HEK293 (cell line): ENCODE results near the gene ALKBH3.

Source experiments
- CTCF ChIA-PET: fragments of 350-600 bp; formaldehyde crosslinking; extraction: SDS; loops from one replicate; lab custom pipeline; 2021; ENCODE audit warnings: antibody characterized with exemption; lab: Yijun Ruan, JAX
- POLR2A ChIA-PET: fragments of 300-600 bp; formaldehyde crosslinking; extraction: SDS; loops from one replicate; lab custom pipeline; 2020; ENCODE audit warnings: antibody characterized with exemption, inconsistent platforms; lab: Yijun Ruan, JAX
- H3K27ac ChIP-seq: fragments of 200-500 bp; sonication (Bioruptor generic); 2 replicates; pipeline ENCODE4 v1.5.1; 2014; ENCODE audit warnings: low read depth, low read length, control low read depth, inconsistent platforms; ENCODE audit errors: extremely low read depth
- H3K36me3 ChIP-seq, 2 experiments: fragments of 200-500 bp in 1 of 2; sonication (Bioruptor generic) in 1 of 2; 1 replicate in 1 of 2; 2 replicates in 1 of 2; pipeline ENCODE4 v1.5.1; 2014 to 2017; ENCODE audit warnings: inconsistent platforms in 2 of 2, low read length in 2 of 2; ENCODE audit not compliant: control insufficient read depth in 2 of 2, insufficient read depth in 1 of 2
- H3K4me1 ChIP-seq: fragments of 200-500 bp; sonication (Bioruptor generic); 2 replicates; pipeline ENCODE4 v1.5.1; 2014; ENCODE audit warnings: mild to moderate bottlenecking, low read length, inconsistent platforms; ENCODE audit not compliant: control insufficient read depth, insufficient read depth
- H3K4me3 ChIP-seq: 2 replicates; pipeline ENCODE4 v1.5.1; 2011; ENCODE audit warnings: low read depth, mild to moderate bottlenecking, control low read depth, low read length, moderate library complexity
- H3K9me3 ChIP-seq: fragments of 200-500 bp; sonication (Bioruptor generic); 2 replicates; pipeline ENCODE4 v1.5.1; 2014; ENCODE audit warnings: low read depth, low read length, inconsistent platforms; ENCODE audit not compliant: control insufficient read depth, insufficient read depth
- KLF1 ChIP-seq: fragments of 450-650 bp; formaldehyde crosslinking; IDR thresholded peaks from 2 replicates; pipeline ENCODE4 v1.5.1; 2016; ENCODE audit warnings: missing biosample characterization, missing genetic modification characterization
- KLF8 ChIP-seq: fragments of 450-650 bp; formaldehyde crosslinking; IDR thresholded peaks from 2 replicates; pipeline ENCODE4 v1.5.1; 2016; ENCODE audit warnings: missing biosample characterization, missing genetic modification characterization
- KLF9 ChIP-seq: fragments of 450-650 bp; formaldehyde crosslinking; IDR thresholded peaks from 2 replicates; pipeline ENCODE4 v1.5.1; 2016; ENCODE audit warnings: missing biosample characterization, missing genetic modification characterization, low read depth
- MZF1 ChIP-seq: fragments of 450-650 bp; formaldehyde crosslinking; IDR thresholded peaks from 2 replicates; pipeline ENCODE4 v1.5.1; 2017; ENCODE audit warnings: missing biosample characterization, missing genetic modification characterization, borderline replicate concordance
- ZBTB20 ChIP-seq: fragments of 450-650 bp; formaldehyde crosslinking; IDR thresholded peaks from 2 replicates; pipeline ENCODE4 v1.5.1; 2016; ENCODE audit warnings: missing biosample characterization, missing genetic modification characterization
- ZNF112 ChIP-seq: fragments of 450-650 bp; formaldehyde crosslinking; IDR thresholded peaks from 2 replicates; pipeline ENCODE4 v1.5.0; 2017; ENCODE audit warnings: missing biosample characterization, missing genetic modification characterization
- ZNF121 ChIP-seq: fragments of 450-650 bp; formaldehyde crosslinking; IDR thresholded peaks from 2 replicates; pipeline ENCODE4 v1.5.1; 2016; ENCODE audit warnings: missing biosample characterization, missing genetic modification characterization
- ZNF140 ChIP-seq: fragments of 450-650 bp; formaldehyde crosslinking; IDR thresholded peaks from 2 replicates; pipeline ENCODE4 v1.5.1; 2016; ENCODE audit warnings: missing biosample characterization, missing genetic modification characterization
- ZNF146 ChIP-seq: fragments of 450-650 bp; formaldehyde crosslinking; IDR thresholded peaks from 2 replicates; pipeline ENCODE4 v1.5.1; 2016; ENCODE audit warnings: missing biosample characterization, missing genetic modification characterization
- ZNF157 ChIP-seq: fragments of 450-650 bp; formaldehyde crosslinking; IDR thresholded peaks from 2 replicates; pipeline ENCODE4 v1.5.1; 2016; ENCODE audit warnings: missing biosample characterization, missing genetic modification characterization
- ZNF202 ChIP-seq: fragments of 450-650 bp; formaldehyde crosslinking; IDR thresholded peaks from 2 replicates; pipeline ENCODE4 v1.5.1; 2016; ENCODE audit warnings: missing biosample characterization, missing genetic modification characterization, borderline replicate concordance
- ZNF223 ChIP-seq: fragments of 450-650 bp; formaldehyde crosslinking; IDR thresholded peaks from 2 replicates; pipeline ENCODE4 v1.5.1; 2016; ENCODE audit warnings: missing biosample characterization, missing genetic modification characterization
- ZNF324 ChIP-seq: fragments of 450-650 bp; formaldehyde crosslinking; IDR thresholded peaks from 2 replicates; pipeline ENCODE4 v1.5.1; 2016; ENCODE audit warnings: missing biosample characterization, missing genetic modification characterization
- ZNF416 ChIP-seq: fragments of 450-650 bp; formaldehyde crosslinking; IDR thresholded peaks from 2 replicates; pipeline ENCODE4 v1.5.1; 2016; ENCODE audit warnings: missing biosample characterization, missing genetic modification characterization
- ZNF473 ChIP-seq: fragments of 450-650 bp; formaldehyde crosslinking; IDR thresholded peaks from 2 replicates; pipeline ENCODE4 v1.5.1; 2017; ENCODE audit warnings: missing biosample characterization, missing genetic modification characterization
- ZNF571 ChIP-seq: fragments of 450-650 bp; formaldehyde crosslinking; IDR thresholded peaks from 2 replicates; pipeline ENCODE4 v1.5.0; 2017; ENCODE audit warnings: missing biosample characterization, missing genetic modification characterization
- ZNF596 ChIP-seq: fragments of 450-650 bp; IDR thresholded peaks from 2 replicates; pipeline ENCODE4 v1.5.0; 2018; ENCODE audit warnings: missing biosample characterization, mild to moderate bottlenecking, missing genetic modification characterization, moderate library complexity
- ZNF76 ChIP-seq: fragments of 450-650 bp; formaldehyde crosslinking; IDR thresholded peaks from 2 replicates; pipeline ENCODE4; 2016; ENCODE audit warnings: low read depth, missing biosample characterization, missing genetic modification characterization, borderline replicate concordance
- ZNF837 ChIP-seq: fragments of 450-650 bp; formaldehyde crosslinking; IDR thresholded peaks from 2 replicates; pipeline ENCODE4 v1.5.1; 2016; ENCODE audit warnings: missing biosample characterization, missing genetic modification characterization
- ZNF843 ChIP-seq: fragments of 450-650 bp; formaldehyde crosslinking; IDR thresholded peaks from 2 replicates; pipeline ENCODE4 v1.5.1; 2016; ENCODE audit warnings: missing biosample characterization, missing genetic modification characterization
- TF ChIP-seq, protein P1 (sequence below): fragments of 450-650 bp; formaldehyde crosslinking; IDR thresholded peaks from 2 replicates; pipeline ENCODE4 v1.5.0; 2017; ENCODE audit warnings: missing biosample characterization, missing genetic modification characterization, borderline replicate concordance
- TF ChIP-seq, protein P2 (sequence below): fragments of 450-650 bp; formaldehyde crosslinking; IDR thresholded peaks from 2 replicates; pipeline ENCODE4 v1.5.1; 2016; ENCODE audit warnings: missing biosample characterization, missing genetic modification characterization
- TF ChIP-seq, protein P3 (sequence below): fragments of 450-650 bp; formaldehyde crosslinking; IDR thresholded peaks from 2 replicates; pipeline ENCODE4 v1.5.1; 2016; ENCODE audit warnings: missing biosample characterization, missing genetic modification characterization
- TF ChIP-seq, protein P4 (sequence below): fragments of 450-650 bp; formaldehyde crosslinking; IDR thresholded peaks from 2 replicates; pipeline ENCODE4 v1.5.1; 2016; ENCODE audit warnings: missing biosample characterization, missing genetic modification characterization
- TF ChIP-seq, protein P5 (sequence below): fragments of 450-650 bp; formaldehyde crosslinking; IDR thresholded peaks from 2 replicates; pipeline ENCODE4 v1.5.1; 2016; ENCODE audit warnings: missing biosample characterization, missing genetic modification characterization, low read depth

ALKBH3 gene

DNA sequence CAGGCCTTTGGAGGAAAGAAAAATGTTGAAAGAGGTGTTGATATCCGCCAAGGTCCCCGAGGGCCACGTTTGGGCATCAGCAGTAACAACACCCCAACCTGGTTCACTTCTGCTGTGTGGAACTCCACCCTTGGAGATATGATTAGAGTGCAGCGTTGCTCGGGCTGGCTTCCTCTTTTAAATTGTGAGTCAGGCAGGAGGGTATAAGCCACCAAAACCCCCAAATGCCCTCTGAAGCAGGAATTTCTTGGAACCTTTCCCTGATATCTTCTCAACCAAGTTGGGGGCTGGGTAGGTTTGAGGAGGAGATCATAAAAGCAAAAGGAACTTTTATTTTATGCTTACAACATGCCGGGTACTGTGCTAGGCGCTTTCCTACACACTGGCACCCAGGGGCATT, 55.4 kb downstream of the ALKBH3 start:
- 0 out of 2 replicates have a peak, but pooled peaks cover 2% of the 10 kb centered on the region for H3K4me1 ChIP-seq
- ChIA-PET POLR2A (no interaction called here), CTCF (interaction anchor here (0.7 kb wide), 1 partner anchor 9 kb away, joined by 4 read pairs; no protein-coding TSS in a partner anchor)
- no peaks in the 10 kb centered on the region for H3K9me3 ChIP-seq
- TF ChIP-seq ZNF843 (tag by site-specific recombination), result no peak
- TF ChIP-seq, protein P1, sequence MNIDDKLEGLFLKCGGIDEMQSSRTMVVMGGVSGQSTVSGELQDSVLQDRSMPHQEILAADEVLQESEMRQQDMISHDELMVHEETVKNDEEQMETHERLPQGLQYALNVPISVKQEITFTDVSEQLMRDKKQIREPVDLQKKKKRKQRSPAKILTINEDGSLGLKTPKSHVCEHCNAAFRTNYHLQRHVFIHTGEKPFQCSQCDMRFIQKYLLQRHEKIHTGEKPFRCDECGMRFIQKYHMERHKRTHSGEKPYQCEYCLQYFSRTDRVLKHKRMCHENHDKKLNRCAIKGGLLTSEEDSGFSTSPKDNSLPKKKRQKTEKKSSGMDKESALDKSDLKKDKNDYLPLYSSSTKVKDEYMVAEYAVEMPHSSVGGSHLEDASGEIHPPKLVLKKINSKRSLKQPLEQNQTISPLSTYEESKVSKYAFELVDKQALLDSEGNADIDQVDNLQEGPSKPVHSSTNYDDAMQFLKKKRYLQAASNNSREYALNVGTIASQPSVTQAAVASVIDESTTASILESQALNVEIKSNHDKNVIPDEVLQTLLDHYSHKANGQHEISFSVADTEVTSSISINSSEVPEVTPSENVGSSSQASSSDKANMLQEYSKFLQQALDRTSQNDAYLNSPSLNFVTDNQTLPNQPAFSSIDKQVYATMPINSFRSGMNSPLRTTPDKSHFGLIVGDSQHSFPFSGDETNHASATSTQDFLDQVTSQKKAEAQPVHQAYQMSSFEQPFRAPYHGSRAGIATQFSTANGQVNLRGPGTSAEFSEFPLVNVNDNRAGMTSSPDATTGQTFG (tag by site-specific recombination), result no peak
- TF ChIP-seq, protein P2, sequence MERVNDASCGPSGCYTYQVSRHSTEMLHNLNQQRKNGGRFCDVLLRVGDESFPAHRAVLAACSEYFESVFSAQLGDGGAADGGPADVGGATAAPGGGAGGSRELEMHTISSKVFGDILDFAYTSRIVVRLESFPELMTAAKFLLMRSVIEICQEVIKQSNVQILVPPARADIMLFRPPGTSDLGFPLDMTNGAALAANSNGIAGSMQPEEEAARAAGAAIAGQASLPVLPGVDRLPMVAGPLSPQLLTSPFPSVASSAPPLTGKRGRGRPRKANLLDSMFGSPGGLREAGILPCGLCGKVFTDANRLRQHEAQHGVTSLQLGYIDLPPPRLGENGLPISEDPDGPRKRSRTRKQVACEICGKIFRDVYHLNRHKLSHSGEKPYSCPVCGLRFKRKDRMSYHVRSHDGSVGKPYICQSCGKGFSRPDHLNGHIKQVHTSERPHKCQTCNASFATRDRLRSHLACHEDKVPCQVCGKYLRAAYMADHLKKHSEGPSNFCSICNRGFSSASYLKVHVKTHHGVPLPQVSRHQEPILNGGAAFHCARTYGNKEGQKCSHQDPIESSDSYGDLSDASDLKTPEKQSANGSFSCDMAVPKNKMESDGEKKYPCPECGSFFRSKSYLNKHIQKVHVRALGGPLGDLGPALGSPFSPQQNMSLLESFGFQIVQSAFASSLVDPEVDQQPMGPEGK (tag by site-specific recombination), result no peak
- TF ChIP-seq ZNF121 (tag by site-specific recombination), result no peak
- no peak for TF ChIP-seq KLF8
- no peak for TF ChIP-seq ZBTB20 (tag by site-specific recombination)
- no peak for TF ChIP-seq ZNF416 (tag by site-specific recombination)
- no peak for TF ChIP-seq ZNF112 (tag by site-specific recombination)
- no peak for TF ChIP-seq ZNF76 (tag by site-specific recombination)
- no peak for TF ChIP-seq ZNF202 (tag by site-specific recombination)
- no peak for TF ChIP-seq MZF1 (tag by site-specific recombination)
- TF ChIP-seq, protein P3, sequence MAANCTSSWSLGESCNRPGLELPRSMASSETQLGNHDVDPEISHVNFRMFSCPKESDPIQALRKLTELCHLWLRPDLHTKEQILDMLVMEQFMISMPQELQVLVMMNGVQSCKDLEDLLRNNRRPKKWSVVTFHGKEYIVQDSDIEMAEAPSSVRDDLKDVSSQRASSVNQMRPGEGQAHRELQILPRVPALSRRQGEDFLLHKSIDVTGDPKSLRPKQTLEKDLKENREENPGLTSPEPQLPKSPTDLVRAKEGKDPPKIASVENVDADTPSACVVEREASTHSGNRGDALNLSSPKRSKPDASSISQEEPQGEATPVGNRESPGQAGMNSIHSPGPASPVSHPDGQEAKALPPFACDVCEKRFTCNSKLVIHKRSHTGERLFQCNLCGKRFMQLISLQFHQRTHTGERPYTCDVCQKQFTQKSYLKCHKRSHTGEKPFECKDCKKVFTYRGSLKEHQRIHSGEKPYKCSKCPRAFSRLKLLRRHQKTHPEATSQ, result no peak
- TF ChIP-seq, protein P4, sequence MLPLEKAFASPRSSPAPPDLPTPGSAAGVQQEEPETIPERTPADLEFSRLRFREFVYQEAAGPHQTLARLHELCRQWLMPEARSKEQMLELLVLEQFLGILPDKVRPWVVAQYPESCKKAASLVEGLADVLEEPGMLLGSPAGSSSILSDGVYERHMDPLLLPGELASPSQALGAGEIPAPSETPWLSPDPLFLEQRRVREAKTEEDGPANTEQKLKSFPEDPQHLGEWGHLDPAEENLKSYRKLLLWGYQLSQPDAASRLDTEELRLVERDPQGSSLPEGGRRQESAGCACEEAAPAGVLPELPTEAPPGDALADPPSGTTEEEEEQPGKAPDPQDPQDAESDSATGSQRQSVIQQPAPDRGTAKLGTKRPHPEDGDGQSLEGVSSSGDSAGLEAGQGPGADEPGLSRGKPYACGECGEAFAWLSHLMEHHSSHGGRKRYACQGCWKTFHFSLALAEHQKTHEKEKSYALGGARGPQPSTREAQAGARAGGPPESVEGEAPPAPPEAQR (tag by site-specific recombination), result no peak
- TF ChIP-seq ZNF571 (tag by site-specific recombination), result no peak
- no peak for TF ChIP-seq ZNF473
- no peak overlapping the region for H3K27ac ChIP-seq
- H3K4me3 ChIP-seq, result no peak overlapping the region
- no peaks in the 10 kb centered on the region for H3K36me3 ChIP-seq

DNA sequence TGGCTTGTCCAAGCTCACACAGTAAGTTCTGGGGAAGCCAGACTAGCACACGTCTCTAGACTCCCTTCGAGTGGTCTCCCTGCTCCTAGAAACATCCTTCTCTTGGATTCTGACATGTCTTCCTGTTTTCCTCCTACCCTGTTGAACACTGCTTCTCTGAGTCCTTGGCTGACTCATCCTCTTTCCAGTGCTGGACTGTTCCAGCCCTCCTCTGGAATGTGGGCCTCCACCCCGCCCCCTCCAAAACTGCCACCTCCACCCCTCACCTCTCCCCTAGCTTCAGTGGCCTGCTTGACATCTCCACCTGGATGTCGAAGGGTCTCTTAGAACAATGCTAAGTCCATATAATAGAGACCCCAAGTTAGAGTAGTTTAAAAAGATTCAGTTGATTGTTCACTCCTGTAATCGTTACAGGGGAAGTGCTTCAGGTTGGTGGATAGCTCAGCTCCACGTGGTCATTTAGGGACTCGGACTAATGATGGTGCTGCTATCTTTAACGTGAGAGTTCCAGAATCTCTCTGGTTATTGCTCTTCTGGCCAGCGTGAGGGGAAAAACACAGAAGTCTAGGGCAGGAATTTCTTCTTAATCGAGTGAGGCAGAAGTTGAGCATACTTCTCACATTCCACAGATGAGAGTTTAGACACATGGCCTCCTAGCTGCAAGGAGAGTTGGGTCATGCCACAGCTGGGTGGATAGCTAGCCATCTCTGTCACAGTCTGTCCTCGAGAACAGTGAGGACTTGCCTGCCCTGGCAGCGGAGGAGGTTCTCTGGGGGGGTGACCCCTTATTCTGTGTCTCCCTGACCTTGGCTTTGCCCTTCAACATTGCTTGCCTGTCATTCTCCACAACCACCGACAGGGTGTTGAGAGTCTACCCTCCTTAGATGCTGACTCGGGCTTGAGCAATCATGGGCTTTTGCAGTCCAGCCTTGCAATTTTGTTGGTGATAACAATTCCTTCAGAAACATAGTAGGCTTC, 57.1 kb downstream of the ALKBH3 start:
- POLR2A ChIA-PET, result interaction anchor here (0.6 to 0.7 kb wide), 2 partner anchors 9 to 56 kb away, joined by 3 to 5 read pairs; no protein-coding TSS in a partner anchor
- Histone ChIP-seq H3K27ac (no peak overlapping the region), H3K4me3 (no peak overlapping the region), H3K4me1 (0 out of 2 replicates have a peak, but pooled peaks cover 2% of the 10 kb centered on the region), H3K9me3 (no peaks in the 10 kb centered on the region), H3K36me3 (no peaks in the 10 kb centered on the region)
- CTCF ChIA-PET, result interaction anchor here (0.8 to 0.9 kb wide), 2 partner anchors 48 to 98 kb away, joined by 3 read pairs; no protein-coding TSS in a partner anchor
- TF ChIP-seq ZNF223 (tag by site-specific recombination) (no peak), ZNF837 (tag by site-specific recombination) (no peak), ZNF596 (tag by site-specific recombination) (no peak), KLF1 (tag by site-specific recombination) (peak; percentile 61), ZNF146 (tag by site-specific recombination) (no peak), KLF9 (tag by site-specific recombination) (no peak), ZNF324 (tag by site-specific recombination) (no peak), ZNF140 (no peak), ZNF157 (no peak)
- TF ChIP-seq, protein P5, sequence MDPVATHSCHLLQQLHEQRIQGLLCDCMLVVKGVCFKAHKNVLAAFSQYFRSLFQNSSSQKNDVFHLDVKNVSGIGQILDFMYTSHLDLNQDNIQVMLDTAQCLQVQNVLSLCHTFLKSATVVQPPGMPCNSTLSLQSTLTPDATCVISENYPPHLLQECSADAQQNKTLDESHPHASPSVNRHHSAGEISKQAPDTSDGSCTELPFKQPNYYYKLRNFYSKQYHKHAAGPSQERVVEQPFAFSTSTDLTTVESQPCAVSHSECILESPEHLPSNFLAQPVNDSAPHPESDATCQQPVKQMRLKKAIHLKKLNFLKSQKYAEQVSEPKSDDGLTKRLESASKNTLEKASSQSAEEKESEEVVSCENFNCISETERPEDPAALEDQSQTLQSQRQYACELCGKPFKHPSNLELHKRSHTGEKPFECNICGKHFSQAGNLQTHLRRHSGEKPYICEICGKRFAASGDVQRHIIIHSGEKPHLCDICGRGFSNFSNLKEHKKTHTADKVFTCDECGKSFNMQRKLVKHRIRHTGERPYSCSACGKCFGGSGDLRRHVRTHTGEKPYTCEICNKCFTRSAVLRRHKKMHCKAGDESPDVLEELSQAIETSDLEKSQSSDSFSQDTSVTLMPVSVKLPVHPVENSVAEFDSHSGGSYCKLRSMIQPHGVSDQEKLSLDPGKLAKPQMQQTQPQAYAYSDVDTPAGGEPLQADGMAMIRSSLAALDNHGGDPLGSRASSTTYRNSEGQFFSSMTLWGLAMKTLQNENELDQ, result no peak
